ENCODE results near the gene NFIA.

Gene NFIA

DNA sequence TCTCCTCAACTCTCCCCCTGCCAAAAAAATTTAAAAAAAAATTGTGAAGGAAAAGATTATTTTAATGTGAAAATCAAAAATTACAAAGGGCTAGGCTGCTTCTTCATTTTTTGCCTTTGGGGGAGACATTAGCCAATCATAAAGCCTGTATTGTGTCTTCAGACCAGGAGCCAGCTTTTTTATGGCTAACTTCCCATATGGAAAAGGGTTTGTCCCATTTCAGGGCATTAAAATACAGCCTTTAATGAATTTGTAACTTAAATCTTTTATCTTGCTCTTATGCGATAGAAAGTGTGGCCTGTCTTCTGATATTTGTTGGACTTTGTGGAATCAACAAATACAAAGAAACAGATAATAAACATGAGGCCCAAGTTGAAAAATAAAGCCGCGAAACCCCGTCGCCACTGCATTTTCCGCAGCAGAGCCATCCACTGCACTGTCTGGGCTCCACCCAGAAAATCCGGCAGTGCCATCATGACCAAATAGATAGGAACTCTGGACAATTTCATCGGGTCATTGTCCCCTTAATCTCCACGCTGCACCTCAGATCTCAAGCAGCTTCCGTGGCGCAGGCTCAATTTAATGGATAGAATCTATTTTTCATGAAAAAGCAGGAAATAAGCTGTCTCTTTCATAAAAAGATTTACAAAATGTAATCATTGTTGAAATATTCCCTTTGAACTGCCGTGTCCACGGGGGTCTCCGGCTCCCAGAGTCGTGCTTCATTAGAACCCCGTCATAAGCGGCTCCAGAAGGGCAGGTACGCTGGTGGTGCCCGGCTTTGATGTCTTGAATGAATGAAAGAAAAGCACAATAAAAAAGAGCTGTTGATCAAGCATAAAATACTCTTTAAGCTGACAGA lies 365.0 kb downstream of the NFIA start:
- ChIA-PET CTCF (interaction anchor here (0.7 to 1.9 kb wide), 3 partner anchors 11 to 1110 kb away, joined by 3 to 7 read pairs (median 3); no protein-coding TSS in a partner anchor), POLR2A (no interaction called here)
- no peaks in the 10 kb centered on the region for H3K9me3 ChIP-seq (ENCODE audit: control insufficient read depth, insufficient read depth, low read depth, low read length)
- H3K36me3 ChIP-seq (ENCODE audit: control insufficient read depth in 2 of 2, insufficient read depth in 1 of 2, low read length in 2 of 2): no peaks in the 10 kb centered on the region
- H3K4me3 ChIP-seq (ENCODE audit: low read depth, low read length): no peak overlapping the region
- H3K27ac ChIP-seq (ENCODE audit: extremely low read depth, low read depth, low read length): no peak overlapping the region
- peaks cover 24% of the 10 kb centered on the region for H3K4me1 ChIP-seq (ENCODE audit: control insufficient read depth, insufficient read depth, low read length)
- no peak for TF ChIP-seq ZBTB7A (tag by site-specific recombination; IDR thresholded peaks at IDR 0.05; ENCODE audit: low read depth)
- no peak for TF ChIP-seq KLF7 (tag by site-specific recombination; IDR thresholded peaks at IDR 0.05; ENCODE audit: borderline replicate concordance)
- no peak for TF ChIP-seq YY2 (tag by site-specific recombination; IDR thresholded peaks at IDR 0.05)
- TF ChIP-seq REPIN1 (tag by site-specific recombination; IDR thresholded peaks at IDR 0.05; ENCODE audit: low read depth): no peak
- TF ChIP-seq ZNF174 (tag by site-specific recombination; IDR thresholded peaks at IDR 0.05): no peak
- TF ChIP-seq ZBTB20 (tag by site-specific recombination; IDR thresholded peaks at IDR 0.05): no peak

DNA sequence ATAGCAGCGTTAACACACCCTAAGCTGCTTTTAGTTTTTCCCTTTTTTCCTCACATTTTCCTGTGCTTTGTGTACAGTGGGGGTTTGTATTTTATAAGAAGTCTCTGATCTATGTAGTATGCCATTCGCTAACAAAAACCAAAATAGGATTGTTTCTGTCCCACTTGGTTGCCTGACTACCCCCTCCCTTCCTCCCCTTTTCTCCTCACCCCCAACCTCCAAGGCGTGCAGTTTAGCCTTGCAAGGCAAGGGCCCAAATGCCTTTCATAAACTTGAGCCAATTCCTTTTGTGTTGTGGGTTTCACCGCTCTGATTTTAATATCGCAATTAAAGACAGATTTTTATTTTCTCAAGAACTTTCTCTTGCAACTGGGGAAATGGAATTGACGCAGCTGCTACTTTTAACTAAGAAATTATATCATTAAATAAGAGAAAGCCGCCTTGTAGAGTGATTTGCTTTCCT lies 365.6 kb downstream of the NFIA start:
- H3K9me3 ChIP-seq (ENCODE audit: control insufficient read depth, insufficient read depth, low read depth, low read length): no peaks in the 10 kb centered on the region
- peaks cover 31% of the 10 kb centered on the region for H3K4me1 ChIP-seq (ENCODE audit: control insufficient read depth, insufficient read depth, low read length)
- no peak overlapping the region for H3K4me3 ChIP-seq (ENCODE audit: low read depth, low read length)
- TF ChIP-seq ZNF791 (tag by site-specific recombination; IDR thresholded peaks at IDR 0.05): no peak
- no peak for TF ChIP-seq ZNF37A (tag by site-specific recombination; IDR thresholded peaks at IDR 0.05)
- no peak for TF ChIP-seq ZNF530 (tag by site-specific recombination; IDR thresholded peaks at IDR 0.05; ENCODE audit: low read depth)
- TF ChIP-seq ZNF311 (tag by site-specific recombination; IDR thresholded peaks at IDR 0.05; ENCODE audit: borderline replicate concordance): no peak
- no peak for TF ChIP-seq HOXD13 (CRISPR knock-in tag; IDR thresholded peaks at IDR 0.05; ENCODE audit: borderline replicate concordance)
- no peak for TF ChIP-seq ZBTB48 (tag by site-specific recombination; IDR thresholded peaks at IDR 0.05)
- TF ChIP-seq KLF1 (tag by site-specific recombination; IDR thresholded peaks at IDR 0.05): no peak
- TF ChIP-seq, protein P1, sequence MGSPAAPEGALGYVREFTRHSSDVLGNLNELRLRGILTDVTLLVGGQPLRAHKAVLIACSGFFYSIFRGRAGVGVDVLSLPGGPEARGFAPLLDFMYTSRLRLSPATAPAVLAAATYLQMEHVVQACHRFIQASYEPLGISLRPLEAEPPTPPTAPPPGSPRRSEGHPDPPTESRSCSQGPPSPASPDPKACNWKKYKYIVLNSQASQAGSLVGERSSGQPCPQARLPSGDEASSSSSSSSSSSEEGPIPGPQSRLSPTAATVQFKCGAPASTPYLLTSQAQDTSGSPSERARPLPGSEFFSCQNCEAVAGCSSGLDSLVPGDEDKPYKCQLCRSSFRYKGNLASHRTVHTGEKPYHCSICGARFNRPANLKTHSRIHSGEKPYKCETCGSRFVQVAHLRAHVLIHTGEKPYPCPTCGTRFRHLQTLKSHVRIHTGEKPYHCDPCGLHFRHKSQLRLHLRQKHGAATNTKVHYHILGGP (tag by site-specific recombination; IDR thresholded peaks at IDR 0.05): no peak
- no peak for TF ChIP-seq ZNF571 (tag by site-specific recombination; IDR thresholded peaks at IDR 0.05)
- no peak for TF ChIP-seq FEZF1 (tag by site-specific recombination; IDR thresholded peaks at IDR 0.05)
- TF ChIP-seq ZSCAN23 (tag by site-specific recombination; IDR thresholded peaks at IDR 0.05): no peak
- POLR2A ChIA-PET: no interaction called here
- CTCF ChIA-PET: interaction anchor here (1.9 kb wide), 1 partner anchor 399 kb away, joined by 7 read pairs; no protein-coding TSS in a partner anchor
- no peak overlapping the region for H3K27ac ChIP-seq (ENCODE audit: extremely low read depth, low read depth, low read length)
- no peaks in the 10 kb centered on the region for H3K36me3 ChIP-seq (ENCODE audit: control insufficient read depth in 2 of 2, insufficient read depth in 1 of 2, low read length in 2 of 2)

DNA sequence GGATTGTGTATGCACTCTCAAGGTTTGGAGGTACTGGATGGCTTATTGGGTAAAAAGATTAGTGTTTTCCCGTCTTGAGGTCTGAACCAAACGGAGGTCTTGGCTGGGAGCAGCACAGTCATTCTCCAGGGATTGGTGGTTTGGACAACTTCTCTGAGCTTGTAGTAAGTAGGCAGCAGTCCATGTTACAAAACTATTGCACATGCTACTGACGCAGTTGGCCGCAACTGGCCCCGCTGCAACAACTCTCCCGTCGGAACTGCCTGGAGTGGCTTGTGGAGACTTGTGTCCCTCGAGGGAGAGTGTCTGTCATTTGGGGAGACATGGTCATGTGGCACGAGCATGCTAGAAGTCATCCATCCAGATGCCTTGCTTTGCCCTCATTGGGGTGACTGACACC lies 366.6 kb downstream of the NFIA start:
- H3K4me3 ChIP-seq (ENCODE audit: low read depth, low read length): no peak overlapping the region
- peaks cover 35% of the 10 kb centered on the region for H3K4me1 ChIP-seq (ENCODE audit: control insufficient read depth, insufficient read depth, low read length)
- no peak overlapping the region for H3K27ac ChIP-seq (ENCODE audit: extremely low read depth, low read depth, low read length)
- H3K36me3 ChIP-seq (ENCODE audit: control insufficient read depth in 2 of 2, insufficient read depth in 1 of 2, low read length in 2 of 2): no peaks in the 10 kb centered on the region
- H3K9me3 ChIP-seq (ENCODE audit: control insufficient read depth, insufficient read depth, low read depth, low read length): no peaks in the 10 kb centered on the region
- POLR2A ChIA-PET: no interaction called here
- TF ChIP-seq, protein P2, sequence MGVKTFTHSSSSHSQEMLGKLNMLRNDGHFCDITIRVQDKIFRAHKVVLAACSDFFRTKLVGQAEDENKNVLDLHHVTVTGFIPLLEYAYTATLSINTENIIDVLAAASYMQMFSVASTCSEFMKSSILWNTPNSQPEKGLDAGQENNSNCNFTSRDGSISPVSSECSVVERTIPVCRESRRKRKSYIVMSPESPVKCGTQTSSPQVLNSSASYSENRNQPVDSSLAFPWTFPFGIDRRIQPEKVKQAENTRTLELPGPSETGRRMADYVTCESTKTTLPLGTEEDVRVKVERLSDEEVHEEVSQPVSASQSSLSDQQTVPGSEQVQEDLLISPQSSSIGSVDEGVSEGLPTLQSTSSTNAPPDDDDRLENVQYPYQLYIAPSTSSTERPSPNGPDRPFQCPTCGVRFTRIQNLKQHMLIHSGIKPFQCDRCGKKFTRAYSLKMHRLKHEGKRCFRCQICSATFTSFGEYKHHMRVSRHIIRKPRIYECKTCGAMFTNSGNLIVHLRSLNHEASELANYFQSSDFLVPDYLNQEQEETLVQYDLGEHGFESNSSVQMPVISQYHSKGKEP (tag by site-specific recombination; IDR thresholded peaks at IDR 0.05): 0 out of 2 replicates have a peak, but pooled peaks have one; percentile 18
- TF ChIP-seq SP3 (tag by site-specific recombination; IDR thresholded peaks at IDR 0.05): no peak
- no peak for TF ChIP-seq ZNF549 (tag by site-specific recombination; IDR thresholded peaks at IDR 0.05)
- CTCF ChIA-PET: no interaction called here

Data from HEK293 (cell line).